Neural progenitor cell (in vitro differentiated cells): ENCODE results near the gene PRRX1.

Source experiments
- CTCF ChIP-seq: fragments of 200-600 bp; sonication (generic); IDR thresholded peaks from 2 replicates; pipeline ENCODE4 v1.5.1; 2017; ENCODE audit warnings: antibody characterized with exemption, mild to moderate bottlenecking
- EZH2 ChIP-seq: fragments of 200-600 bp; sonication (generic); IDR thresholded peaks from 2 replicates; pipeline ENCODE4 v1.6.1; 2017; ENCODE audit warnings: antibody characterized with exemption, mild to moderate bottlenecking, moderate library complexity

- TF ChIP-seq CTCF (no peak), EZH2 (no peak)
Measured at GRCh38 chr1:170686291-170686690, 22.4 kb downstream of the PRRX1 start.
